Measurements from ENCODE around the gene MAPK1.

Gene MAPK1

GRCh38 chr22:21865041-21865440 is 2.4 kb downstream of the MAPK1 start:
- POLR2A ChIA-PET (ENCODE audit: low non-redundant PET) = no interaction called here
- CTCF ChIA-PET = no interaction called here
- DNase-seq (ENCODE audit: low spot score) = no peak
- TF ChIP-seq CTCF (conservative IDR thresholded peaks at IDR 0.05; ENCODE audit: low read depth) = no peak
- H3K27ac ChIP-seq = no peak overlapping the region

- CTCF ChIA-PET = no interaction called here
- POLR2A ChIA-PET (ENCODE audit: low non-redundant PET) = no interaction called here
- H3K27ac ChIP-seq = no peak overlapping the region
- no peak for DNase-seq (ENCODE audit: low spot score)
- no peak for TF ChIP-seq CTCF (conservative IDR thresholded peaks at IDR 0.05; ENCODE audit: low read depth)
These were observed 4.8 kb downstream of the MAPK1 start for GRCh38 chr22:21862386-21863245.

GRCh38 chr22:21861851-21862250 is 5.6 kb downstream of the MAPK1 start:
- no peak for DNase-seq (ENCODE audit: low spot score)
- POLR2A ChIA-PET (ENCODE audit: low non-redundant PET) = no interaction called here
- CTCF ChIA-PET = no interaction called here
- H3K27ac ChIP-seq = no peak overlapping the region
- TF ChIP-seq CTCF (conservative IDR thresholded peaks at IDR 0.05; ENCODE audit: low read depth) = no peak

GRCh38 chr22:21861264-21861848 is 6.1 kb downstream of the MAPK1 start:
- ChIA-PET POLR2A (ENCODE audit: low non-redundant PET) (no interaction called here), CTCF (no interaction called here)
- no peak overlapping the region for H3K27ac ChIP-seq
- TF ChIP-seq CTCF (conservative IDR thresholded peaks at IDR 0.05; ENCODE audit: low read depth) = no peak
- no peak for DNase-seq (ENCODE audit: low spot score)

GRCh38 chr22:21860491-21861039 is 6.9 kb downstream of the MAPK1 start:
- no peak for TF ChIP-seq CTCF (conservative IDR thresholded peaks at IDR 0.05; ENCODE audit: low read depth)
- ChIA-PET CTCF (interaction anchor here (0.8 kb wide), 1 partner anchor 35 kb away, joined by 3 read pairs; no protein-coding TSS in a partner anchor), POLR2A (ENCODE audit: low non-redundant PET) (no interaction called here)
- H3K27ac ChIP-seq = no peak overlapping the region
- DNase-seq (ENCODE audit: low spot score) = no peak

GRCh38 chr22:21858025-21858764 is 9.2 kb downstream of the MAPK1 start:
- no peak overlapping the region for H3K27ac ChIP-seq
- ChIA-PET CTCF (no interaction called here), POLR2A (ENCODE audit: low non-redundant PET) (no interaction called here)
- DNase-seq (ENCODE audit: low spot score) = no peak
- no peak for TF ChIP-seq CTCF (conservative IDR thresholded peaks at IDR 0.05; ENCODE audit: low read depth)

Measured in RWPE1 (cell line).